GM23338 (cell line): Measurements from ENCODE around the gene CCNB2. TPM values are rescaled to one million over a fixed set of nuclear protein-coding genes. Genes with fewer than 3 reads are reported as not detected.

ENCODE experiments used
- ATAC-seq: fragments of 200-7000 bp; cut with Tn5 transposase; 3 replicates; pipeline ENCODE4 v1.9.1; 2020
- DNase-seq: peaks from one replicate; pipeline ENCODE4 v3.0.0-alpha.2; 2015; ENCODE audit warnings: low spot score
- H2AFZ ChIP-seq: fragments of 200-600 bp; sonication (generic); 2 replicates; pipeline ENCODE4 v1.8.0; 2016; ENCODE audit warnings: antibody characterized with exemption, mild to moderate bottlenecking, moderate library complexity
- H3F3A ChIP-seq: fragments of 200-600 bp; sonication (generic); replicated peaks from 2 replicates; pipeline ENCODE4 v1.8.0; 2017; ENCODE audit warnings: antibody characterized with exemption, mixed run types, low read depth
- H3K27ac ChIP-seq: fragments of 200-600 bp; sonication (generic); 2 replicates; pipeline ENCODE4 v1.6.1; 2016; ENCODE audit warnings: low read depth
- H3K27me3 ChIP-seq: fragments of 200-600 bp; sonication (generic); 2 replicates; pipeline ENCODE4 v1.8.0; 2016; ENCODE audit warnings: mild to moderate bottlenecking, mixed run types, moderate library complexity; ENCODE audit not compliant: insufficient read depth
- H3K36me3 ChIP-seq: fragments of 200-600 bp; sonication (generic); 2 replicates; pipeline ENCODE4 v1.8.0; 2016; ENCODE audit warnings: mild to moderate bottlenecking; ENCODE audit not compliant: insufficient read depth
- H3K4me1 ChIP-seq: fragments of 200-600 bp; sonication (generic); 2 replicates; pipeline ENCODE4 v1.8.0; 2016; ENCODE audit warnings: mild to moderate bottlenecking, moderate library complexity; ENCODE audit not compliant: insufficient read depth
- H3K4me2 ChIP-seq: fragments of 200-600 bp; sonication (generic); 2 replicates; pipeline ENCODE4 v1.7.1; 2017; ENCODE audit warnings: mixed run types
- H3K4me3 ChIP-seq: fragments of 200-600 bp; sonication (generic); 2 replicates; pipeline ENCODE4 v1.6.1; 2016; ENCODE audit warnings: mixed run types
- H3K79me2 ChIP-seq: fragments of 200-600 bp; sonication (generic); replicated peaks from 2 replicates; pipeline ENCODE4 v1.8.0; 2017; ENCODE audit warnings: mild to moderate bottlenecking; ENCODE audit not compliant: insufficient read depth
- H3K9me2 ChIP-seq: fragments of 200-600 bp; sonication (generic); 2 replicates; pipeline ENCODE4 v1.8.0; 2017; ENCODE audit not compliant: insufficient read depth
- H4K20me1 ChIP-seq: fragments of 200-600 bp; sonication (generic); replicated peaks from 2 replicates; pipeline ENCODE4 v1.8.0; 2017; ENCODE audit warnings: mild to moderate bottlenecking; ENCODE audit not compliant: insufficient read depth
- H3K27ac Mint-ChIP-seq: 2 replicates; pipeline ENCODE4 v1.8.0; 2020; ENCODE audit warnings: inconsistent platforms, mild to moderate bottlenecking, moderate library complexity, mixed read lengths
- H3K27me3 Mint-ChIP-seq: 3 replicates; pipeline ENCODE4 v1.8.0; 2022; ENCODE audit warnings: low read depth, mild to moderate bottlenecking, moderate library complexity, mixed read lengths, inconsistent platforms; ENCODE audit not compliant: insufficient read depth, poor library complexity
- H3K36me3 Mint-ChIP-seq: 3 replicates; pipeline ENCODE4 v1.8.0; 2021; ENCODE audit warnings: low read depth, mild to moderate bottlenecking, inconsistent platforms, moderate library complexity, mixed read lengths
- H3K4me1 Mint-ChIP-seq: 3 replicates; pipeline ENCODE4 v1.8.0; 2020; ENCODE audit warnings: mild to moderate bottlenecking, inconsistent platforms, mixed read lengths
- H3K4me3 Mint-ChIP-seq: 3 replicates; pipeline ENCODE4 v1.8.0; 2021; ENCODE audit warnings: moderate library complexity, mild to moderate bottlenecking, inconsistent platforms, mixed read lengths
- H3K9me3 Mint-ChIP-seq: 3 replicates; pipeline ENCODE4 v1.8.0; 2020; ENCODE audit warnings: moderate library complexity, mild to moderate bottlenecking, inconsistent platforms, mixed read lengths
- CREB1 ChIP-seq: fragments of 250-450 bp; sonication (Bioruptor Pico); IDR thresholded peaks from 2 replicates; pipeline ENCODE4 v1.5.0; 2020; ENCODE audit warnings: low read depth, mild to moderate bottlenecking, moderate library complexity
- CTCF ChIP-seq, 2 experiments: fragments of 200-600 bp in 1 of 2; sonication (generic) in 1 of 2; conservative IDR thresholded peaks; 2 replicates each; pipeline versions ENCODE4 v1.5.1 to v1.6.1; 2016 to 2017; ENCODE audit warnings: antibody characterized with exemption in 2 of 2, low read depth in 2 of 2, mild to moderate bottlenecking in 2 of 2, moderate library complexity in 1 of 2
- ETS1 ChIP-seq: IDR thresholded peaks from 2 replicates; pipeline ENCODE4 v1.6.1; 2016; ENCODE audit warnings: antibody characterized with exemption
- EZH2 ChIP-seq: fragments of 200-600 bp; sonication (generic); IDR thresholded peaks from one replicate; pipeline ENCODE4 v1.8.0; 2017; ENCODE audit warnings: antibody characterized with exemption, mild to moderate bottlenecking, low read depth; ENCODE audit not compliant: unreplicated experiment
- EZH2phosphoT487 ChIP-seq: fragments of 200-600 bp; sonication (generic); IDR thresholded peaks from one replicate; pipeline ENCODE4 v1.8.1; 2018; ENCODE audit warnings: antibody characterized with exemption; ENCODE audit not compliant: unreplicated experiment
- JUNB ChIP-seq: IDR thresholded peaks from one replicate; pipeline ENCODE4 v1.6.1; 2016; ENCODE audit warnings: antibody characterized with exemption; ENCODE audit not compliant: unreplicated experiment
- NANOG ChIP-seq: IDR thresholded peaks from 2 replicates; pipeline ENCODE4 v1.6.1; 2016; ENCODE audit warnings: antibody characterized with exemption, borderline replicate concordance
- POLR2AphosphoS5 ChIP-seq: IDR thresholded peaks from 2 replicates; pipeline ENCODE4 v1.6.1; 2016; ENCODE audit warnings: antibody characterized with exemption, low read depth
- REST ChIP-seq: IDR thresholded peaks from one replicate; pipeline ENCODE4 v1.6.1; 2018; ENCODE audit warnings: antibody characterized with exemption; ENCODE audit not compliant: unreplicated experiment
- STAT1 ChIP-seq: IDR thresholded peaks from one replicate; pipeline ENCODE4 v1.6.1; 2016; ENCODE audit warnings: antibody characterized with exemption; ENCODE audit not compliant: unreplicated experiment
- ZNF114 ChIP-seq: fragments of 250-450 bp; sonication (Bioruptor Pico); IDR thresholded peaks from 2 replicates; pipeline ENCODE4 v1.5.0; 2020; ENCODE audit warnings: mild to moderate bottlenecking, moderate library complexity
- ZNF331 ChIP-seq: fragments of 250-450 bp; sonication (Bioruptor Pico); IDR thresholded peaks from 2 replicates; pipeline ENCODE4 v1.5.0; 2020; ENCODE audit warnings: low read depth, mild to moderate bottlenecking, moderate library complexity
- polyA plus RNA-seq: library from polyadenylated mRNA; unstranded; fragments of >200 nt; fragmentation: Nextera tagmentation; extraction: Ambion mirVana; gene quantifications from 2 replicates; pipeline ENCODE4 v1.2.1, GENCODE V29; 2016
- total RNA-seq: library from RNA; depleted of rRNA; stranded (reverse); fragments of >200 nt; shearing (Covaris generic); gene quantifications from 2 replicates; pipeline ENCODE4 v1.2.3, GENCODE V29; 2014

CCNB2 gene
- total and polyA plus RNA-seq, 2 experiments from 2014 or later: 81.8 to 108 TPM

GRCh38 chr15:59060348-59060747 is 44.6 kb upstream of the CCNB2 start:
- Histone ChIP-seq H3K9me2 (no peaks in the 10 kb centered on the region), H3K4me1 (no peaks in the 10 kb centered on the region), H3K36me3 (peaks cover 32% of the 10 kb centered on the region), H3K27me3 (no peaks in the 10 kb centered on the region), H2AFZ (no peak overlapping the region), H3K27ac (no peak overlapping the region), H3F3A (no peaks in the 10 kb centered on the region), H4K20me1 (no peaks in the 10 kb centered on the region), H3K4me2 (no peak overlapping the region), H3K4me3 (no peak overlapping the region), H3K79me2 (no peaks in the 10 kb centered on the region)
- no peak for TF ChIP-seq ZNF331
- TF ChIP-seq POLR2AphosphoS5: no peak
- no peak for TF ChIP-seq CTCF (conservative IDR thresholded peaks at IDR 0.05; ENCODE audit: low read depth in 2 of 2)
- no peak for TF ChIP-seq ZNF114 (CRISPR knock-in tag)
- Mint-ChIP-seq H3K27ac (no peak overlapping the region), H3K36me3 (peaks cover 29% of the 10 kb centered on the region), H3K27me3 (no peaks in the 10 kb centered on the region), H3K4me3 (no peak overlapping the region), H3K9me3 (no peaks in the 10 kb centered on the region), H3K4me1 (peaks cover 9% of the 10 kb centered on the region; the same call in 2 of the 3 replicates)
- DNase-seq (no peak), ATAC-seq (no peak)

GRCh38 chr15:59063042-59063441 is 41.9 kb upstream of the CCNB2 start:
- H3K4me1 Mint-ChIP-seq: peaks cover 2% of the 10 kb centered on the region; the same call in 2 of the 3 replicates
- H3K36me3 Mint-ChIP-seq: peaks cover 46% of the 10 kb centered on the region
- ATAC-seq (no peak), DNase-seq (no peak)
- no peak overlapping the region for H3K4me3 ChIP-seq
- peaks cover 39% of the 10 kb centered on the region for H3K36me3 ChIP-seq
- no peaks in the 10 kb centered on the region for H3F3A ChIP-seq
- no peak overlapping the region for H3K4me2 ChIP-seq
- H3K9me3 Mint-ChIP-seq: no peaks in the 10 kb centered on the region
- H3K27me3 Mint-ChIP-seq: peaks cover 2% of the 10 kb centered on the region
- no peak overlapping the region for H3K4me3 Mint-ChIP-seq
- H3K27ac Mint-ChIP-seq: no peak overlapping the region
- H3K9me2 ChIP-seq: no peaks in the 10 kb centered on the region
- H3K4me1 ChIP-seq: no peaks in the 10 kb centered on the region
- no peaks in the 10 kb centered on the region for H3K79me2 ChIP-seq
- no peak overlapping the region for H3K27ac ChIP-seq
- H3K27me3 ChIP-seq: no peaks in the 10 kb centered on the region
- 0 out of 2 replicates have a peak, but pooled peaks cover 3% of the 10 kb centered on the region for H4K20me1 ChIP-seq
- H2AFZ ChIP-seq: no peak overlapping the region
- TF ChIP-seq NANOG (no peak), CTCF (conservative IDR thresholded peaks at IDR 0.05; ENCODE audit: low read depth in 2 of 2) (no peak), CREB1 (CRISPR knock-in tag) (no peak), JUNB (no peak), STAT1 (no peak), EZH2 (no peak), ZNF114 (CRISPR knock-in tag) (no peak), ZNF331 (no peak), EZH2phosphoT487 (no peak), ETS1 (no peak), REST (no peak), POLR2AphosphoS5 (no peak)
